Astrocyte of the spinal cord (primary cell): ENCODE results near the gene ZKSCAN3.
"Not testable (repeated sequence)": the region's sequence is repeated elsewhere in the genome, so short reads cannot be mapped to it uniquely, and the experiment has no call there.

ENCODE experiments used
- DNase-seq: peaks from one replicate; pipeline ENCODE4 v3.0.0; 2011; ENCODE audit warnings: low read depth, low spot score
- H3K4me3 ChIP-seq: 2 replicates; pipeline ENCODE4 v1.5.1; 2011; ENCODE audit warnings: low read depth, mild to moderate bottlenecking, low read length, moderate library complexity
- CTCF ChIP-seq: IDR thresholded peaks from 2 replicates; pipeline ENCODE4 v1.5.1; 2012; ENCODE audit warnings: low read depth, mild to moderate bottlenecking, low read length, inconsistent platforms
- in situ Hi-C: cut with HindIII; loops from 2 replicates; pipeline ENCODE4 v1.10.0; 2017; ENCODE audit warnings: low sequenced_read_pairs

The ZKSCAN3 gene

GRCh38 chr6:28349892-28350737 lies at the start of gene ZKSCAN3:
TSS of gene ZKSCAN3 (plus strand) at chr6:28349947. CDS start at chr6:28359587, 9,640 bp downstream.
- in situ Hi-C loops = no loop called here
- DNase-seq = peak; percentile 81
- no peak for TF ChIP-seq CTCF
- peak within 1 kb of the TSS; percentile 88 for H3K4me3 ChIP-seq

GRCh38 chr6:28303570-28303969 lies 46.2 kb upstream of the ZKSCAN3 start:
- H3K4me3 ChIP-seq = no peak overlapping the region
- DNase-seq = no peak
- in situ Hi-C loops = no loop called here
- TF ChIP-seq CTCF = no peak

- in situ Hi-C loops, DNase-seq, H3K4me3 ChIP-seq: not testable (repeated sequence)
These were observed 43.4 kb upstream of the ZKSCAN3 start for GRCh38 chr6:28306363-28306762.

GRCh38 chr6:28311139-28311823 lies 38.5 kb upstream of the ZKSCAN3 start:
- no peak for DNase-seq
- TF ChIP-seq CTCF = no peak
- in situ Hi-C loops = no loop called here
- H3K4me3 ChIP-seq = no peak overlapping the region

GRCh38 chr6:28312939-28313338 lies 36.8 kb upstream of the ZKSCAN3 start:
- DNase-seq = no peak
- in situ Hi-C loops = no loop called here
- TF ChIP-seq CTCF = no peak
- no peak overlapping the region for H3K4me3 ChIP-seq

DNA sequence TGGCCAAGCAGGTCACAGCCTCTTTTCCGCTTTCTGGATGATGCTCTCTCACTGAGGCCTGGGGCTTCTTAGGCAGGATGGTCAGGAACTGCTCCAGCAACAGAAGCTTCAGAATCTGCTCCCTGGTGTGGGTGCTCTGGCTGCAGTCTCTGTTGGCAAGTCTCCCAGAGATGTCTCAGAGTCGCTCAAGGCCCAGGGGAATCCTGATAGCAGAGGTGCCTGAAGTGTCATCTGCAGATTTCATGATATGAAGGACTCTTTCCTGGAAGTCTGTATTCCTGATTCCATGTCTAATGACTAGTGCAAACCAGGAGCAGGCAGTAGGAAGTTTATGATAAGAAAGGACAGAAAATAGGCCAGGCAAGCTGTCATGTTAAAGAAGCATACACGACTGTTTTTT lies 34.1 kb upstream of the ZKSCAN3 start:
- in situ Hi-C loops = no loop called here
- DNase-seq = no peak
- H3K4me3 ChIP-seq = no peak overlapping the region
- TF ChIP-seq CTCF = no peak

DNA sequence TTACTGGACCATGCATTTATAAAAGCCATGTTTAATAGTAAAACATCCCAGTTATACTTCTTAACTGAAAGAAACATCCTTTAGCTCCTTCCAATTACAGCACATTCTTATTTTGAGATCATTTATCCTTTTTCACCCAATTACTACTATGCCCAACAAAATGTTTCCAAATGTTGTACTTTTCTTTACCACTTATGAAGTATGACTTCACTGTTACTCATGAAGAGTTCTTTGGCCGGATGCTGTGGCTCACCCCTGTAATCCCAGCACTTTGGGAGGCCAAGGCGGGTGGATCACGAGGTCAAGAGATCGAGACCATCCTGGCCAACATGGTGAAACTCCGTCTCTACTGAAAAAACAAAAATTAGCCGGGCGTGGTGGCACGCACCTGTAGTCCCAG lies 31.9 kb upstream of the ZKSCAN3 start:
- H3K4me3 ChIP-seq, DNase-seq, in situ Hi-C loops: not testable (repeated sequence)
